ENCODE data around the gene PLA1A.

DNA sequence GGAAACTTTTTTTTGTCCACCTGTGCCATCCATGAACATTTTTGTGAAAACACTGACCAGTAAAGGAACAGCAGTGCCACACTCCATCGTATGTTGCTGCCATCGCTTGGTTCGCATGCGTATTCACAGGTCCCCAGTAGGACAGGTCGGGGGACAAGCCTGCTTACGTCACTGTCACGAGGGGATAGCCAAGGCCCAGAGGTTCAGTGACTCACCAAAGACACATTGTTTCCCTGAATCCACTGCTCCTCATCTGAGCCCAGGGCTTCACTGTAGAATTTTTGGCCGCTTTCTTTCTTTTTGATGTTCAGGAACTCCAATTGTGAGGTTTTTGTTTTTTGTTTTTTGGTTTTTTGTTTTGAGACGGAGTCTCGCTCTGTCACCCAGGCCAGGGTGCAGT is 12.5 kb upstream of the PLA1A start:
- TF ChIP-seq, protein P1, sequence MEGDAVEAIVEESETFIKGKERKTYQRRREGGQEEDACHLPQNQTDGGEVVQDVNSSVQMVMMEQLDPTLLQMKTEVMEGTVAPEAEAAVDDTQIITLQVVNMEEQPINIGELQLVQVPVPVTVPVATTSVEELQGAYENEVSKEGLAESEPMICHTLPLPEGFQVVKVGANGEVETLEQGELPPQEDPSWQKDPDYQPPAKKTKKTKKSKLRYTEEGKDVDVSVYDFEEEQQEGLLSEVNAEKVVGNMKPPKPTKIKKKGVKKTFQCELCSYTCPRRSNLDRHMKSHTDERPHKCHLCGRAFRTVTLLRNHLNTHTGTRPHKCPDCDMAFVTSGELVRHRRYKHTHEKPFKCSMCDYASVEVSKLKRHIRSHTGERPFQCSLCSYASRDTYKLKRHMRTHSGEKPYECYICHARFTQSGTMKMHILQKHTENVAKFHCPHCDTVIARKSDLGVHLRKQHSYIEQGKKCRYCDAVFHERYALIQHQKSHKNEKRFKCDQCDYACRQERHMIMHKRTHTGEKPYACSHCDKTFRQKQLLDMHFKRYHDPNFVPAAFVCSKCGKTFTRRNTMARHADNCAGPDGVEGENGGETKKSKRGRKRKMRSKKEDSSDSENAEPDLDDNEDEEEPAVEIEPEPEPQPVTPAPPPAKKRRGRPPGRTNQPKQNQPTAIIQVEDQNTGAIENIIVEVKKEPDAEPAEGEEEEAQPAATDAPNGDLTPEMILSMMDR (IDR thresholded peaks at IDR 0.05): no peak
- no peak for TF ChIP-seq POLR2AphosphoS5 (IDR thresholded peaks at IDR 0.05; ENCODE audit: insufficient read depth in 1 of 2, low read depth in 1 of 2)
